ENCODE data around the gene UNC5C. TPM values are rescaled to one million over a fixed set of nuclear protein-coding genes. Genes with fewer than 3 reads are reported as not detected.

UNC5C gene
- total RNA-seq, 1 donor from 2014 or later, result 2.1 TPM

GRCh38 chr4:95547715-95548471, 880 bp downstream of the UNC5C start:
- ATAC-seq (no peak), DNase-seq (ENCODE audit: missing footprints) (peak; percentile 70)
- intact Hi-C loops (cut with DNase I), result loop anchor here (10.0 kb wide), 1 partner anchor 383 kb away; no protein-coding TSS in a partner anchor

- intact Hi-C loops (cut with DNase I), result loop anchor here (10.0 kb wide), 1 partner anchor 382 kb away; no protein-coding TSS in a partner anchor
- no peak for ATAC-seq
- no peak for DNase-seq (ENCODE audit: missing footprints)
Measured at GRCh38 chr4:95546866-95547714, 1.7 kb downstream of the UNC5C start.

- no peak for DNase-seq (ENCODE audit: missing footprints)
- ATAC-seq, result no peak
- intact Hi-C loops (cut with DNase I), result loop anchor here (10.0 kb wide), 1 partner anchor 381 kb away; no protein-coding TSS in a partner anchor
Measured at GRCh38 chr4:95546221-95546620, 2.6 kb downstream of the UNC5C start.

GRCh38 chr4:95545546-95545945, 3.2 kb downstream of the UNC5C start:
- DNase-seq (ENCODE audit: missing footprints) (peak; percentile 59), ATAC-seq (no peak)
- intact Hi-C loops (cut with DNase I), result loop anchor here (10.0 kb wide), 1 partner anchor 381 kb away; no protein-coding TSS in a partner anchor

- ATAC-seq, result no peak
- DNase-seq (ENCODE audit: missing footprints), result no peak
- intact Hi-C loops (cut with DNase I), result loop anchor here (10.0 kb wide), 1 partner anchor 380 kb away; no protein-coding TSS in a partner anchor
Measured at GRCh38 chr4:95544113-95545103, 4.4 kb downstream of the UNC5C start.

GRCh38 chr4:95541889-95542607, 6.7 kb downstream of the UNC5C start:
- intact Hi-C loops (cut with DNase I), result loop anchor here (10.0 kb wide), 1 partner anchor 377 kb away; no protein-coding TSS in a partner anchor
- no peak for ATAC-seq
- no peak for DNase-seq (ENCODE audit: missing footprints)

GRCh38 chr4:95541094-95541493, 7.7 kb downstream of the UNC5C start:
- intact Hi-C loops (cut with DNase I), result loop anchor here (10.0 kb wide), 1 partner anchor 376 kb away; no protein-coding TSS in a partner anchor
- ATAC-seq (no peak), DNase-seq (ENCODE audit: missing footprints) (no peak)

GRCh38 chr4:95540227-95540626, 8.5 kb downstream of the UNC5C start:
- no peak for ATAC-seq
- intact Hi-C loops (cut with DNase I), result loop anchor here (10.0 kb wide), 1 partner anchor 375 kb away; no protein-coding TSS in a partner anchor
- DNase-seq (ENCODE audit: missing footprints), result no peak

- DNase-seq (ENCODE audit: missing footprints), result no peak
- intact Hi-C loops (cut with DNase I), result no loop called here
- peak; percentile 22 for ATAC-seq
Measured at GRCh38 chr4:95539106-95539505, 9.7 kb downstream of the UNC5C start.

GRCh38 chr4:95537863-95538488, 10.8 kb downstream of the UNC5C start:
- intact Hi-C loops (cut with DNase I), result no loop called here
- DNase-seq (ENCODE audit: missing footprints) (no peak), ATAC-seq (no peak)

GRCh38 chr4:95537191-95537590, 11.6 kb downstream of the UNC5C start:
- intact Hi-C loops (cut with DNase I), result no loop called here
- DNase-seq (ENCODE audit: missing footprints), result no peak
- ATAC-seq, result no peak

- intact Hi-C loops (cut with DNase I), result no loop called here
- DNase-seq (ENCODE audit: missing footprints) (no peak), ATAC-seq (no peak)
Measured at GRCh38 chr4:95536650-95537049, 12.1 kb downstream of the UNC5C start.

GRCh38 chr4:95535180-95535579, 13.6 kb downstream of the UNC5C start:
- ATAC-seq, result no peak
- DNase-seq (ENCODE audit: missing footprints), result no peak
- intact Hi-C loops (cut with DNase I), result no loop called here

- no peak for ATAC-seq
Measured at GRCh38 chr4:95534032-95534431, 14.7 kb downstream of the UNC5C start.

GRCh38 chr4:95533254-95533653, 15.5 kb downstream of the UNC5C start:
- intact Hi-C loops (cut with DNase I), result no loop called here
- DNase-seq (ENCODE audit: missing footprints) (no peak), ATAC-seq (no peak)

More at GRCh38 chr4:95534032-95534431, 14.7 kb downstream of the UNC5C start:
- DNase-seq (ENCODE audit: missing footprints), result no peak
- intact Hi-C loops (cut with DNase I), result no loop called here

GRCh38 chr4:95532305-95532704, 16.5 kb downstream of the UNC5C start:
- intact Hi-C loops (cut with DNase I), result no loop called here
- ATAC-seq (no peak), DNase-seq (ENCODE audit: missing footprints) (no peak)

- DNase-seq (ENCODE audit: missing footprints), result no peak
- intact Hi-C loops (cut with DNase I), result no loop called here
- no peak for ATAC-seq
Measured at GRCh38 chr4:95531141-95531540, 17.6 kb downstream of the UNC5C start.

Measured in Right ventricle myocardium inferior (tissue), 1 donor.